Activated B cell treated with CpG ODN at 0.5 μM for 24 hours (primary cell): ENCODE measurements around the gene ANO10. TPM values are rescaled to one million over a fixed set of nuclear protein-coding genes. Genes with fewer than 3 reads are reported as not detected.
"Not testable (repeated sequence)": the region's sequence is repeated elsewhere in the genome, so short reads cannot be mapped to it uniquely, and the experiment has no call there.

Experiments used
- ATAC-seq: fragments of 200-7000 bp; cut with Tn5 transposase; one replicate; pipeline ENCODE4 v1.10.0; 2021; ENCODE audit warnings: low read depth, mild to moderate bottlenecking, moderate library complexity
- CTCF ChIA-PET: fragments of 350-600 bp; sonication (Branson Sonifier 250); formaldehyde crosslinking; loops from one replicate; lab custom pipeline; 2021; ENCODE audit warnings: antibody characterized with exemption; lab: Charles Lee
- POLR2A ChIA-PET: fragments of 350-600 bp; sonication (Branson Sonifier 250); formaldehyde crosslinking; loops from one replicate; lab custom pipeline; 2021; ENCODE audit warnings: antibody characterized with exemption; lab: Charles Lee
- DNase-seq: peaks from one replicate; pipeline ENCODE4 v3.0.0; 2022
- H3K27ac Mint-ChIP-seq: one replicate; pipeline ENCODE4 v1.8.0; 2020; ENCODE audit warnings: mixed read lengths
- H3K27me3 Mint-ChIP-seq: one replicate; pipeline ENCODE4 v1.8.0; 2021; ENCODE audit warnings: mixed read lengths
- H3K36me3 Mint-ChIP-seq: one replicate; pipeline ENCODE4 v1.8.0; 2021; ENCODE audit warnings: low read depth, mixed read lengths
- H3K4me1 Mint-ChIP-seq: one replicate; pipeline ENCODE4 v1.8.0; 2021; ENCODE audit warnings: mixed read lengths
- H3K4me3 Mint-ChIP-seq: one replicate; pipeline ENCODE4 v1.8.0; 2020; ENCODE audit warnings: mild to moderate bottlenecking, mixed read lengths
- H3K9me3 Mint-ChIP-seq: one replicate; pipeline ENCODE4 v1.8.0; 2020; ENCODE audit warnings: mixed read lengths
- intact Hi-C: fragments of 100-400 bp; cut with micrococcal nuclease; formaldehyde crosslinking; loops from one replicate; pipeline ENCODE4 v1.15.1; 2024
- total RNA-seq: library from RNA; stranded (reverse); gene quantifications from 2 replicates; pipeline ENCODE4 v1.2.3, GENCODE V29; 2022
- TF ChIP-seq, protein P1 (sequence below): fragments of 200-600 bp; IDR thresholded peaks from one replicate; pipeline ENCODE4 v1.8.0; 2022; ENCODE audit warnings: antibody characterized with exemption, mild to moderate bottlenecking

Gene ANO10
- total RNA-seq, 1 donor from 2014 or later = 6.4 TPM

GRCh38 chr3:43559961-43560360, 61.9 kb downstream of the ANO10 start:
- TF ChIP-seq, protein P1, sequence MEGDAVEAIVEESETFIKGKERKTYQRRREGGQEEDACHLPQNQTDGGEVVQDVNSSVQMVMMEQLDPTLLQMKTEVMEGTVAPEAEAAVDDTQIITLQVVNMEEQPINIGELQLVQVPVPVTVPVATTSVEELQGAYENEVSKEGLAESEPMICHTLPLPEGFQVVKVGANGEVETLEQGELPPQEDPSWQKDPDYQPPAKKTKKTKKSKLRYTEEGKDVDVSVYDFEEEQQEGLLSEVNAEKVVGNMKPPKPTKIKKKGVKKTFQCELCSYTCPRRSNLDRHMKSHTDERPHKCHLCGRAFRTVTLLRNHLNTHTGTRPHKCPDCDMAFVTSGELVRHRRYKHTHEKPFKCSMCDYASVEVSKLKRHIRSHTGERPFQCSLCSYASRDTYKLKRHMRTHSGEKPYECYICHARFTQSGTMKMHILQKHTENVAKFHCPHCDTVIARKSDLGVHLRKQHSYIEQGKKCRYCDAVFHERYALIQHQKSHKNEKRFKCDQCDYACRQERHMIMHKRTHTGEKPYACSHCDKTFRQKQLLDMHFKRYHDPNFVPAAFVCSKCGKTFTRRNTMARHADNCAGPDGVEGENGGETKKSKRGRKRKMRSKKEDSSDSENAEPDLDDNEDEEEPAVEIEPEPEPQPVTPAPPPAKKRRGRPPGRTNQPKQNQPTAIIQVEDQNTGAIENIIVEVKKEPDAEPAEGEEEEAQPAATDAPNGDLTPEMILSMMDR = no peak
- intact Hi-C loops = no loop called here

DNA sequence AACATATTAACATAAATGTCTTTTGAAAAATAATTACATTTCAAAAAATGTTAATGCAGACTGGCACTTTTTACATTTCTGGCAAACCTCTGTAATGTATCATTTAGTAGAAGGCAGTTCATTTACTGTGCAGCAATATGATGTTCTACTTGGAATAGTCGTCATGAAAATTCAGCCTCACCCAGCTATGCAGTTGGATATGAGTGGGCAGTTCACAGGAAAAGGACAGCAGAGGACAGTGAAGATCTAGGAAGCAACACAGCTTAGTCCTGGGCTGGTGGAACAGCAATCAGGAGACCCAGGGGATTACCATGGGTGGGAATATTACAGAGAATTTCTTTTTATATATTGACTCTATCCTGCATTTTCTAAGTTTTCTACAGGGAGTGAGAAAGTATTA, 63.6 kb downstream of the ANO10 start:
- H3K27me3 Mint-ChIP-seq = no peaks in the 10 kb centered on the region

More at GRCh38 chr3:43559961-43560360, 61.9 kb downstream of the ANO10 start:
- ATAC-seq = no peak
- POLR2A ChIA-PET = no interaction called here
- CTCF ChIA-PET = no interaction called here
- H3K27ac Mint-ChIP-seq = no peak overlapping the region
- no peaks in the 10 kb centered on the region for H3K4me1 Mint-ChIP-seq
- H3K9me3 Mint-ChIP-seq = no peaks in the 10 kb centered on the region
- H3K4me3 Mint-ChIP-seq = no peak overlapping the region
- no peaks in the 10 kb centered on the region for H3K36me3 Mint-ChIP-seq
- H3K27me3 Mint-ChIP-seq = peaks cover 2% of the 10 kb centered on the region
- no peak for DNase-seq

GRCh38 chr3:43549626-43550290, 72.1 kb downstream of the ANO10 start:
- Mint-ChIP-seq H3K27me3 (no peaks in the 10 kb centered on the region), H3K36me3 (no peaks in the 10 kb centered on the region), H3K4me1 (no peaks in the 10 kb centered on the region), H3K27ac (no peak overlapping the region), H3K9me3 (no peaks in the 10 kb centered on the region), H3K4me3 (no peak overlapping the region)
- intact Hi-C loops = no loop called here
- ATAC-seq = no peak
- no peak for DNase-seq
- CTCF ChIA-PET = no interaction called here
- POLR2A ChIA-PET = no interaction called here
- TF ChIP-seq, protein P1 = no peak

More for the DNA sequence above, 63.6 kb downstream of the ANO10 start:
- intact Hi-C loops = no loop called here
- H3K36me3 Mint-ChIP-seq = no peaks in the 10 kb centered on the region
- TF ChIP-seq, protein P1 = no peak
- H3K9me3 Mint-ChIP-seq = no peaks in the 10 kb centered on the region
- no peak overlapping the region for H3K4me3 Mint-ChIP-seq
- no peak overlapping the region for H3K27ac Mint-ChIP-seq
- DNase-seq = no peak
- ATAC-seq = no peak
- CTCF ChIA-PET = no interaction called here
- POLR2A ChIA-PET = no interaction called here
- no peaks in the 10 kb centered on the region for H3K4me1 Mint-ChIP-seq

GRCh38 chr3:43544277-43544676, 77.5 kb downstream of the ANO10 start:
- DNase-seq, ATAC-seq, H3K27ac Mint-ChIP-seq, H3K27me3 Mint-ChIP-seq, H3K9me3 Mint-ChIP-seq, POLR2A ChIA-PET, H3K4me3 Mint-ChIP-seq, H3K36me3 Mint-ChIP-seq, H3K4me1 Mint-ChIP-seq: not testable (repeated sequence)
- CTCF ChIA-PET = interaction anchor here (0.6 to 1.8 kb wide), 4 partner anchors 9 to 656 kb away, joined by 3 to 7 read pairs (median 4); no protein-coding TSS in a partner anchor
- intact Hi-C loops = loop anchor here (1.0 to 2.0 kb wide), 6 partner anchors 147 to 692 kb away; partner anchors contain the start of gene ABHD5

- ChIA-PET CTCF (no interaction called here), POLR2A (no interaction called here)
- intact Hi-C loops = no loop called here
Observed at GRCh38 chr3:43542328-43543043, 79.3 kb downstream of the ANO10 start.

More at GRCh38 chr3:43542328-43543043, 79.3 kb downstream of the ANO10 start:
- Mint-ChIP-seq H3K27me3 (no peaks in the 10 kb centered on the region), H3K4me1 (no peaks in the 10 kb centered on the region), H3K36me3 (no peaks in the 10 kb centered on the region), H3K27ac (no peak overlapping the region), H3K4me3 (no peak overlapping the region), H3K9me3 (no peaks in the 10 kb centered on the region)
- TF ChIP-seq, protein P1 = no peak
- ATAC-seq = no peak
- DNase-seq = no peak
